ENCODE data around the gene CFAP73.
A peak's percentile ranks its signal among the peaks of the same experiment; 100 is the strongest.

The CFAP73 gene

GRCh38 chr12:113189361-113189760 lies 39.8 kb downstream of the CFAP73 start:
- DNase-seq (ENCODE audit: low spot score): no peak
- TF ChIP-seq CTCF (IDR thresholded peaks at IDR 0.05): no peak
- Histone ChIP-seq H3K27ac (no peak overlapping the region), H3K4me3 (no peak overlapping the region)

- TF ChIP-seq CTCF (IDR thresholded peaks at IDR 0.05): no peak
- no peak for DNase-seq (ENCODE audit: low spot score)
- Histone ChIP-seq H3K27ac (no peak overlapping the region), H3K4me3 (no peak overlapping the region)
Measured at GRCh38 chr12:113190761-113191160, 41.2 kb downstream of the CFAP73 start.

GRCh38 chr12:113191227-113191626 lies 41.7 kb downstream of the CFAP73 start:
- H3K4me3 ChIP-seq: no peak overlapping the region
- no peak for TF ChIP-seq CTCF (IDR thresholded peaks at IDR 0.05)
- no peak overlapping the region for H3K27ac ChIP-seq
- no peak for DNase-seq (ENCODE audit: low spot score)

GRCh38 chr12:113194971-113195391 lies 45.5 kb downstream of the CFAP73 start:
- DNase-seq (ENCODE audit: low spot score): no peak
- TF ChIP-seq CTCF (IDR thresholded peaks at IDR 0.05): no peak
- H3K4me3 ChIP-seq: no peak overlapping the region
- H3K27ac ChIP-seq: no peak overlapping the region

DNA sequence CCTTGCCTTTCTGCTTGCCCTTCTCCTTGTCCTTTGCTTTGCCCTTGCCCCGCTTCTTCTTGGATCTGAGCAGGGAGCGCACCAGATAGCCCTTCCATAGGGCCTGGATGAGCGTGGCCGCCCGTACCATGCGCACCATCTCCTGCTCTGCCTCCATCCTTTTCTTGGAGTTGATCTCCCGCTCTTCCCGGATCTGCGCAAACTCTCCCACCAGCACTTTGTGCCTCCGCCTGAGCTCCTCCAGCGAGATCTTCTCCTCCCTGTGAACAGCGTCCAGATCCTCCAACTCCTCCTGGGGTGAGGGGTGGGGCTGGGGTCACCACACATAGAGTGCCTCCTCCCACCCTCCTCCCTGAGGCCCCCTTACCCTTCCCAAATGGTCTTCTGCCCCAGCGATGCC lies 46.1 kb downstream of the CFAP73 start:
- no peak overlapping the region for H3K27ac ChIP-seq
- no peak overlapping the region for H3K4me3 ChIP-seq
- no peak for DNase-seq (ENCODE audit: low spot score)
- no peak for TF ChIP-seq CTCF (IDR thresholded peaks at IDR 0.05)

DNA sequence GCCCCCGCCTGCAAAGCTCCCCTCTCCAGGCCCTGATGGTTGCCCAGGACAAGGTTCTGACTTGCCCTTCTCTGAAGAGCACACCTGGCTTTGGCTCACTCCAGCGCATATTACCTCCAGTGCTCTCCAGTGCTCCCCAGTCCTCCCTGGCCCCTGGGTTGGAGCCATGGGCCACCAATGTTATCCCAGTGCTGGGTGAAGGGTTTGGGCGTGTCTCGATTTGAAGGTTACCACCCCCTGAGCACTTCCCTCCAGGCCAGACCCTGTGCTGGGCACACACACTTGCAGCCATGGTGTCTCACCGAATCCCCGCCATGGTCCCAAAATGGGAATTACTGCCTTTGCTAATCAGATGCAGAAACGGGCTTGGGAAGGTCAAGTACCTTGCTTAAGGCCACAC lies 47.1 kb downstream of the CFAP73 start:
- H3K4me3 ChIP-seq: no peak overlapping the region
- H3K27ac ChIP-seq: no peak overlapping the region
- no peak for DNase-seq (ENCODE audit: low spot score)
- no peak for TF ChIP-seq CTCF (IDR thresholded peaks at IDR 0.05)

DNA sequence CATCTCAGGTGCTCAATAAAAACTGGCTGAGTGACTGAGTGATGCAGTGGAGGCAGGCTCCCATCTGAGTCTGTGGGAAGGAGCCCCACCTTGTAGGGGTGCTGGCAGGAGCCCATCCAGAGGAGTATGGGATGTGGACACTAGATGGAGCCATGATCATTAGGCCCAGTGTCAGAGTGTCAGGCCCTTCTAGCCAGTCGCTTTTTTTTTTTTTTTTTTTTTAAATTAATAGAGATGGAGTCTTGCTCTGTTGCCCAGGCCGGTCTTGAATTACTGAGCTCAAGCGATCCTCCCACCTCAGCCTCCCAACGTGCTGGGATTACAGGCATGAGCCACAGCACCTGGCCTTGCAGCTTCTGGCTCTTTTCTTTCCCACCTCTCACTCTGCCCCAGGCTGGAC lies 47.5 kb downstream of the CFAP73 start:
- peak; percentile 58 for TF ChIP-seq CTCF (IDR thresholded peaks at IDR 0.05)
- no peak overlapping the region for H3K27ac ChIP-seq
- no peak for DNase-seq (ENCODE audit: low spot score)
- no peak overlapping the region for H3K4me3 ChIP-seq

All from coronary artery (tissue), 2 donors.